ENCODE data around the gene ELOB. TPM values are rescaled to one million over a fixed set of nuclear protein-coding genes. Genes with fewer than 3 reads are reported as not detected.

The ELOB gene
- 100 to 1,000 TPM; 260 to 318 TPM for total RNA-seq

GRCh38 chr16:2777231-2777902, at the start of gene ELOB:
Gene ELOB, minus strand, starts transcription at chr16:2777280. Its CDS starts 41 bp downstream, at chr16:2777239.
- Mint-ChIP-seq H3K27ac (peak within 1 kb of the TSS; percentile 97), H3K36me3 (peaks cover 5% of the 10 kb centered on the region), H3K4me3 (peak within 1 kb of the TSS; percentile 92), H3K4me1 (peaks cover 24% of the 10 kb centered on the region), H3K9me3 (ENCODE audit: low read depth) (no peaks in the 10 kb centered on the region), H3K27me3 (no peaks in the 10 kb centered on the region)
- peak; percentile 95 for ATAC-seq
- peak; percentile 92 for DNase-seq
- CTCF ChIA-PET: interaction anchor here (0.9 to 1.5 kb wide), 3 partner anchors 14 to 65 kb away, joined by 3 to 7 read pairs (median 3); partner anchors contain the start of gene SRRM2

GRCh38 chr16:2825906-2826305, 48.8 kb upstream of the ELOB start:
- CTCF ChIA-PET: interaction anchor here (1.1 kb wide), 1 partner anchor 42 kb away, joined by 3 read pairs; no protein-coding TSS in a partner anchor
- peaks cover 3% of the 10 kb centered on the region for H3K27me3 Mint-ChIP-seq
- H3K4me3 Mint-ChIP-seq: no peak overlapping the region
- no peaks in the 10 kb centered on the region for H3K9me3 Mint-ChIP-seq (ENCODE audit: low read depth)
- DNase-seq: no peak
- ATAC-seq: no peak
- H3K36me3 Mint-ChIP-seq: no peaks in the 10 kb centered on the region
- no peak overlapping the region for H3K27ac Mint-ChIP-seq
- peaks cover 2% of the 10 kb centered on the region for H3K4me1 Mint-ChIP-seq

- H3K9me3 Mint-ChIP-seq (ENCODE audit: low read depth): no peaks in the 10 kb centered on the region
- peaks cover 2% of the 10 kb centered on the region for H3K4me1 Mint-ChIP-seq
- no peak overlapping the region for H3K4me3 Mint-ChIP-seq
- CTCF ChIA-PET: no interaction called here
- no peak for ATAC-seq
- no peaks in the 10 kb centered on the region for H3K36me3 Mint-ChIP-seq
- no peak overlapping the region for H3K27ac Mint-ChIP-seq
- no peak for DNase-seq
- peaks cover 3% of the 10 kb centered on the region for H3K27me3 Mint-ChIP-seq
These were observed 48.1 kb upstream of the ELOB start for GRCh38 chr16:2825049-2825742.

GRCh38 chr16:2824626-2825025, 47.5 kb upstream of the ELOB start:
- no peaks in the 10 kb centered on the region for H3K36me3 Mint-ChIP-seq
- ATAC-seq (no peak), DNase-seq (no peak)
- H3K27me3 Mint-ChIP-seq: peaks cover 3% of the 10 kb centered on the region
- no peaks in the 10 kb centered on the region for H3K9me3 Mint-ChIP-seq (ENCODE audit: low read depth)
- no peak overlapping the region for H3K27ac Mint-ChIP-seq
- no peaks in the 10 kb centered on the region for H3K4me1 Mint-ChIP-seq
- H3K4me3 Mint-ChIP-seq: no peak overlapping the region
- CTCF ChIA-PET: no interaction called here

GRCh38 chr16:2822496-2822895, 45.4 kb upstream of the ELOB start:
- Mint-ChIP-seq H3K4me3 (no peak overlapping the region), H3K9me3 (ENCODE audit: low read depth) (no peaks in the 10 kb centered on the region), H3K27ac (no peak overlapping the region), H3K4me1 (no peaks in the 10 kb centered on the region), H3K36me3 (no peaks in the 10 kb centered on the region), H3K27me3 (peaks cover 3% of the 10 kb centered on the region)
- CTCF ChIA-PET: interaction anchor here (0.5 to 3.3 kb wide), 2 partner anchors 8 to 17 kb away, joined by 3 to 9 read pairs; no protein-coding TSS in a partner anchor
- no peak for DNase-seq
- no peak for ATAC-seq

GRCh38 chr16:2822158-2822495, 45.0 kb upstream of the ELOB start:
- no peaks in the 10 kb centered on the region for H3K36me3 Mint-ChIP-seq
- no peaks in the 10 kb centered on the region for H3K4me1 Mint-ChIP-seq
- H3K27ac Mint-ChIP-seq: no peak overlapping the region
- DNase-seq (no peak), ATAC-seq (no peak)
- no peaks in the 10 kb centered on the region for H3K9me3 Mint-ChIP-seq (ENCODE audit: low read depth)
- no peak overlapping the region for H3K4me3 Mint-ChIP-seq
- CTCF ChIA-PET: interaction anchor here (0.9 to 3.3 kb wide), 2 partner anchors 17 to 46 kb away, joined by 3 to 9 read pairs; no protein-coding TSS in a partner anchor
- H3K27me3 Mint-ChIP-seq: peaks cover 3% of the 10 kb centered on the region

- DNase-seq: no peak
- no peaks in the 10 kb centered on the region for H3K9me3 Mint-ChIP-seq (ENCODE audit: low read depth)
- H3K27me3 Mint-ChIP-seq: peaks cover 3% of the 10 kb centered on the region
- no peak for ATAC-seq
- H3K27ac Mint-ChIP-seq: no peak overlapping the region
- H3K4me3 Mint-ChIP-seq: no peak overlapping the region
- no peaks in the 10 kb centered on the region for H3K4me1 Mint-ChIP-seq
- CTCF ChIA-PET: interaction anchor here (0.9 to 3.3 kb wide), 2 partner anchors 18 to 47 kb away, joined by 3 to 9 read pairs; no protein-coding TSS in a partner anchor
- H3K36me3 Mint-ChIP-seq: no peaks in the 10 kb centered on the region
These were observed 44.5 kb upstream of the ELOB start for GRCh38 chr16:2821487-2822157.

GRCh38 chr16:2820836-2821486, 43.9 kb upstream of the ELOB start:
- H3K27me3 Mint-ChIP-seq: peaks cover 3% of the 10 kb centered on the region
- H3K9me3 Mint-ChIP-seq (ENCODE audit: low read depth): no peaks in the 10 kb centered on the region
- CTCF ChIA-PET: interaction anchor here (0.9 to 3.3 kb wide), 2 partner anchors 18 to 48 kb away, joined by 3 to 9 read pairs; no protein-coding TSS in a partner anchor
- H3K27ac Mint-ChIP-seq: no peak overlapping the region
- no peaks in the 10 kb centered on the region for H3K36me3 Mint-ChIP-seq
- H3K4me1 Mint-ChIP-seq: no peaks in the 10 kb centered on the region
- no peak for ATAC-seq
- DNase-seq: no peak
- H3K4me3 Mint-ChIP-seq: no peak overlapping the region

GRCh38 chr16:2819939-2820835, 43.1 kb upstream of the ELOB start:
- Mint-ChIP-seq H3K27ac (no peak overlapping the region), H3K4me3 (no peak overlapping the region), H3K36me3 (no peaks in the 10 kb centered on the region), H3K4me1 (no peaks in the 10 kb centered on the region), H3K27me3 (peaks cover 3% of the 10 kb centered on the region), H3K9me3 (ENCODE audit: low read depth) (no peaks in the 10 kb centered on the region)
- CTCF ChIA-PET: interaction anchor here (1.2 kb wide), 1 partner anchor 63 kb away, joined by 3 read pairs; the partner anchor contains the start of gene FLYWCH2
- ATAC-seq: no peak
- DNase-seq: no peak

GRCh38 chr16:2819179-2819938, 42.3 kb upstream of the ELOB start:
- Mint-ChIP-seq H3K27ac (no peak overlapping the region), H3K4me3 (no peak overlapping the region), H3K4me1 (no peaks in the 10 kb centered on the region), H3K9me3 (ENCODE audit: low read depth) (no peaks in the 10 kb centered on the region), H3K36me3 (no peaks in the 10 kb centered on the region), H3K27me3 (peaks cover 3% of the 10 kb centered on the region)
- ATAC-seq (no peak), DNase-seq (no peak)
- CTCF ChIA-PET: interaction anchor here (1.2 kb wide), 1 partner anchor 63 kb away, joined by 3 read pairs; the partner anchor contains the start of gene FLYWCH2

GRCh38 chr16:2818272-2818876, 41.3 kb upstream of the ELOB start:
- CTCF ChIA-PET: interaction anchor here (1.2 kb wide), 1 partner anchor 64 kb away, joined by 3 read pairs; the partner anchor contains the start of gene FLYWCH2
- Mint-ChIP-seq H3K9me3 (ENCODE audit: low read depth) (no peaks in the 10 kb centered on the region), H3K27me3 (peaks cover 3% of the 10 kb centered on the region), H3K36me3 (no peaks in the 10 kb centered on the region), H3K4me3 (no peak overlapping the region), H3K4me1 (no peaks in the 10 kb centered on the region), H3K27ac (no peak overlapping the region)
- DNase-seq (no peak), ATAC-seq (no peak)

Data from activated CD8-positive, alpha-beta memory T cell treated with anti-CD3 and anti-CD28 coated beads, Interleukin-2, amount 10 ng/mL, durations not matched to agents 7 days and 5 days (primary cell).